SK-N-SH (cell line): ENCODE results near the gene TOMM70. TPM values are rescaled to one million over a fixed set of nuclear protein-coding genes. Genes with fewer than 3 reads are reported as not detected.
A peak's percentile ranks its signal among the peaks of the same experiment; 100 is the strongest.

Experiments used
- CTCF ChIA-PET: fragments of 300-600, 350-600 bp; formaldehyde crosslinking; extraction: SDS; loops from one replicate; lab custom pipeline; 2021; lab: Yijun Ruan, JAX
- POLR2A ChIA-PET: fragments of 350-600 bp; sonication (Branson Sonifier 250); formaldehyde crosslinking; extraction: SDS; loops from one replicate; lab custom pipeline; 2020; ENCODE audit warnings: antibody characterized with exemption, inconsistent platforms; lab: Yijun Ruan, JAX
- DNase-seq: peaks from one replicate; pipeline ENCODE4 v3.0.0; 2012
- H2AFZ ChIP-seq: fragments of 200-600 bp; sonication (generic); 2 replicates; pipeline ENCODE4 v1.8.1; 2016; ENCODE audit warnings: antibody characterized with exemption, mild to moderate bottlenecking, low read depth
- H3F3A ChIP-seq: fragments of 200-600 bp; sonication (generic); replicated peaks from 2 replicates; pipeline ENCODE3; 2016; ENCODE audit warnings: antibody characterized with exemption, mild to moderate bottlenecking; ENCODE audit not compliant: insufficient read depth
- H3K27ac ChIP-seq, 2 experiments: fragments of 200-500 bp in 1 of 2; fragments of 200-600 bp in 1 of 2; sonication (Bioruptor generic) in 1 of 2; sonication (generic), shearing (Covaris generic) in 1 of 2; 2 replicates each; pipeline versions ENCODE4 v1.5.1 to v1.6.1; 2014 to 2016; ENCODE audit warnings: low read depth in 2 of 2, inconsistent platforms in 1 of 2, low read length in 1 of 2, mild to moderate bottlenecking in 1 of 2, mixed read lengths in 1 of 2
- H3K27me3 ChIP-seq: fragments of 200-600 bp; sonication (generic), shearing (Covaris generic); 2 replicates; pipeline ENCODE4 v1.6.1; 2016; ENCODE audit warnings: mixed run types; ENCODE audit not compliant: insufficient read depth
- H3K36me3 ChIP-seq, 2 experiments: fragments of 200-500 bp in 1 of 2; fragments of 200-600 bp in 1 of 2; sonication (Bioruptor generic) in 1 of 2; sonication (generic) in 1 of 2; replicated peaks in 1 of 2; 2 replicates each; pipeline versions ENCODE3 to v1.5.1; 2014 to 2016; ENCODE audit warnings: low read length in 1 of 2, mild to moderate bottlenecking in 1 of 2; ENCODE audit not compliant: insufficient read depth in 2 of 2, control insufficient read depth in 1 of 2
- H3K4me1 ChIP-seq, 2 experiments: fragments of 200-500 bp in 1 of 2; fragments of 200-600 bp in 1 of 2; sonication (Bioruptor generic) in 1 of 2; sonication (generic), shearing (Covaris generic) in 1 of 2; 2 replicates each; pipeline versions ENCODE4 v1.5.1 to v1.6.1; 2014 to 2016; ENCODE audit warnings: low read depth in 1 of 2, low read length in 1 of 2, mixed run types in 1 of 2; ENCODE audit not compliant: insufficient read depth in 2 of 2, control insufficient read depth in 1 of 2
- H3K4me2 ChIP-seq: fragments of 200-600 bp; sonication (generic), shearing (Covaris generic); 2 replicates; pipeline ENCODE4 v1.6.1; 2017; ENCODE audit warnings: mixed run types
- H3K4me3 ChIP-seq, 2 experiments: fragments of 200-500 bp in 1 of 2; fragments of 200-600 bp in 1 of 2; sonication (Bioruptor generic) in 1 of 2; sonication (generic), shearing (Covaris generic) in 1 of 2; 2 replicates each; pipeline versions ENCODE4 v1.5.1 to v1.8.1; 2014 to 2016; ENCODE audit warnings: low read depth in 2 of 2, inconsistent platforms in 1 of 2, low read length in 1 of 2, mild to moderate bottlenecking in 1 of 2, mixed read lengths in 1 of 2, moderate library complexity in 1 of 2
- H3K79me2 ChIP-seq: fragments of 200-600 bp; sonication (generic); 2 replicates; pipeline ENCODE4 v1.8.1; 2017; ENCODE audit warnings: mild to moderate bottlenecking; ENCODE audit not compliant: insufficient read depth
- H3K9ac ChIP-seq: fragments of 200-600 bp; sonication (generic); 2 replicates; pipeline ENCODE4 v1.6.1; 2017; ENCODE audit warnings: mixed run types
- H3K9me2 ChIP-seq: fragments of 200-600 bp; sonication (generic); 2 replicates; pipeline ENCODE4 v1.6.1; 2017; ENCODE audit warnings: mixed run types
- H3K9me3 ChIP-seq: fragments of 200-600 bp; sonication (generic); 2 replicates; pipeline ENCODE4 v1.6.1; 2017; ENCODE audit warnings: mixed run types, mild to moderate bottlenecking, moderate library complexity
- H4K20me1 ChIP-seq: fragments of 200-600 bp; sonication (generic); 2 replicates; pipeline ENCODE4 v1.6.1; 2017; ENCODE audit warnings: mild to moderate bottlenecking, mixed run types; ENCODE audit not compliant: insufficient read depth
- CHD2 ChIP-seq: fragments of 150-350 bp; IDR thresholded peaks from 2 replicates; pipeline ENCODE4 v1.6.1; 2018; ENCODE audit warnings: low read length; ENCODE audit not compliant: partially characterized antibody
- FOXM1 ChIP-seq: IDR thresholded peaks from 2 replicates; pipeline ENCODE4 v1.4.0; 2012; ENCODE audit warnings: low read depth, mild to moderate bottlenecking
- MXI1 ChIP-seq: IDR thresholded peaks from 2 replicates; pipeline ENCODE4 v1.6.1; 2012; ENCODE audit warnings: mild to moderate bottlenecking, low read depth, low read length, improper control_type of control experiment
- POLR2AphosphoS5 ChIP-seq: IDR thresholded peaks from 2 replicates; pipeline ENCODE4 v1.6.1; 2012; ENCODE audit warnings: low read depth, low read length
- RXRA ChIP-seq: IDR thresholded peaks from 2 replicates; pipeline ENCODE4 v1.4.0; 2012; ENCODE audit warnings: low read depth, mild to moderate bottlenecking, borderline replicate concordance
- SIN3A ChIP-seq: IDR thresholded peaks from 2 replicates; pipeline ENCODE4 v1.6.1; 2012; ENCODE audit warnings: low read depth, mild to moderate bottlenecking, low read length, moderate library complexity, borderline replicate concordance
- SMC3 ChIP-seq: IDR thresholded peaks from 2 replicates; pipeline ENCODE4 v1.6.1; 2012; ENCODE audit warnings: low read depth, low read length, improper control_type of control experiment
- TCF12 ChIP-seq: IDR thresholded peaks from 2 replicates; pipeline ENCODE4 v1.4.0; 2012
- WGBS: methylation state at CpG from one replicate; pipeline ENCODE4 v1.1.6; 2017; ENCODE audit warnings: low lambda C conversion rate; 5-methylcytosine and 5-hydroxymethylcytosine counted together
- polyA plus RNA-seq, 3 experiments: library from polyadenylated mRNA; depleted of rRNA; stranded (reverse); fragments of >200 nt; gene quantifications; 2 replicates each; pipeline ENCODE4 v1.2.3, GENCODE V29; 2012
- TF ChIP-seq, protein P1 (sequence below): fragments of 150-350 bp; IDR thresholded peaks from 2 replicates; pipeline ENCODE4 v1.6.1; 2017; ENCODE audit warnings: antibody characterized with exemption, low read length, low read depth, borderline replicate concordance
- TF ChIP-seq, protein P2 (sequence below): IDR thresholded peaks from 2 replicates; pipeline ENCODE4; 2012
- TF ChIP-seq, protein P3 (sequence below): IDR thresholded peaks from 2 replicates; pipeline ENCODE4 v1.4.0; 2012; ENCODE audit warnings: low read depth
- TF ChIP-seq, protein P4 (sequence below): IDR thresholded peaks from 2 replicates; pipeline ENCODE4 v1.4.0; 2012; ENCODE audit warnings: low read depth, borderline replicate concordance
- TF ChIP-seq, protein P5 (sequence below): IDR thresholded peaks from 2 replicates; pipeline ENCODE4 v1.6.1; 2012; ENCODE audit warnings: mild to moderate bottlenecking, low read depth, low read length, moderate library complexity
- TF ChIP-seq, protein P6 (sequence below): fragments of 200-600 bp; sonication (generic); IDR thresholded peaks from 2 replicates; pipeline ENCODE4 v1.6.1; 2017; ENCODE audit warnings: antibody characterized with exemption, mild to moderate bottlenecking, moderate library complexity

Gene TOMM70
- polyA plus RNA-seq, 1 of the 3 experiments (the other 2 are of a cell fraction) = 17.4 TPM

DNA sequence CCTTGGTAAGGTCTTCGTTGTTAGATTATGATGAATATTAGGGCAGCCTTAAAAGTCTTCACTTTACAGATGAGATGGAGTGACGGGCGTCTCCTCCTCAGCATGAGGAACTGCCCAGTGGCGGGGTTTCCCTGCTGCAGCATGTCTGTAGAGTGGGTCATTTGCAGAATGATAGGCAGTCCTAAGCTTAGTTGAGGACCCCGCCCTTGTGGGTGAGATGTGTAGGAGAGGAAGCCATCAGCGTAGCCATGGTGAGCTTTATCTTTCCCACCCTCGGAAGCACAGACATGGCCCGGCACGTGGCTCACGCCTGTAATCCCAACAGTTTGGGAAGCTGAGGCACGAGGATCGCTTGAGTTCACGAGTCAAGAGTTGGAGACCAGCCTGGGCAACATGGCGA is 65.5 kb downstream of the TOMM70 start:
- Histone ChIP-seq H3K4me2 (peak overlapping the region; percentile 82), H3F3A (no peaks in the 10 kb centered on the region), H3K9me2 (no peaks in the 10 kb centered on the region), H3K9ac (peak overlapping the region; percentile 68), H4K20me1 (no peaks in the 10 kb centered on the region), H3K27ac (peak overlapping the region in 1 of 2 experiments; percentile 7; a peak in 1 of 4 replicates), H3K79me2 (peaks cover 20% of the 10 kb centered on the region; the same call in 1 of the 2 replicates), H2AFZ (peak overlapping the region; percentile 98), H3K27me3 (no peaks in the 10 kb centered on the region), H3K9me3 (no peaks in the 10 kb centered on the region), H3K4me1 (peaks cover 0 to 11% of the 10 kb centered on the region in 2 experiments; a peak in 1 of 4 replicates), H3K4me3 (peak overlapping the region; percentile 66 to 79), H3K36me3 (peaks cover 18 to 22% of the 10 kb centered on the region in 2 experiments)
- POLR2A ChIA-PET = interaction anchor here (2.0 kb wide), 1 partner anchor 11 kb away, joined by 5 read pairs; no protein-coding TSS in a partner anchor
- no peak for TF ChIP-seq POLR2AphosphoS5
- TF ChIP-seq, protein P1, sequence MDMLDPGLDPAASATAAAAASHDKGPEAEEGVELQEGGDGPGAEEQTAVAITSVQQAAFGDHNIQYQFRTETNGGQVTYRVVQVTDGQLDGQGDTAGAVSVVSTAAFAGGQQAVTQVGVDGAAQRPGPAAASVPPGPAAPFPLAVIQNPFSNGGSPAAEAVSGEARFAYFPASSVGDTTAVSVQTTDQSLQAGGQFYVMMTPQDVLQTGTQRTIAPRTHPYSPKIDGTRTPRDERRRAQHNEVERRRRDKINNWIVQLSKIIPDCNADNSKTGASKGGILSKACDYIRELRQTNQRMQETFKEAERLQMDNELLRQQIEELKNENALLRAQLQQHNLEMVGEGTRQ = no peak
- TF ChIP-seq, protein P2, sequence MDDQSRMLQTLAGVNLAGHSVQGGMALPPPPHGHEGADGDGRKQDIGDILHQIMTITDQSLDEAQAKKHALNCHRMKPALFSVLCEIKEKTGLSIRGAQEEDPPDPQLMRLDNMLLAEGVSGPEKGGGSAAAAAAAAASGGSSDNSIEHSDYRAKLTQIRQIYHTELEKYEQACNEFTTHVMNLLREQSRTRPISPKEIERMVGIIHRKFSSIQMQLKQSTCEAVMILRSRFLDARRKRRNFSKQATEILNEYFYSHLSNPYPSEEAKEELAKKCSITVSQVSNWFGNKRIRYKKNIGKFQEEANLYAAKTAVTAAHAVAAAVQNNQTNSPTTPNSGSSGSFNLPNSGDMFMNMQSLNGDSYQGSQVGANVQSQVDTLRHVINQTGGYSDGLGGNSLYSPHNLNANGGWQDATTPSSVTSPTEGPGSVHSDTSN = no peak
- TF ChIP-seq, protein P3, sequence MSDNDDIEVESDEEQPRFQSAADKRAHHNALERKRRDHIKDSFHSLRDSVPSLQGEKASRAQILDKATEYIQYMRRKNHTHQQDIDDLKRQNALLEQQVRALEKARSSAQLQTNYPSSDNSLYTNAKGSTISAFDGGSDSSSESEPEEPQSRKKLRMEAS = no peak
- peak; percentile 47 for DNase-seq
- 86% methylated on average over 14 of the region's 14 CpGs for WGBS
- CTCF ChIA-PET = interaction anchor here (0.6 to 3.5 kb wide), 7 partner anchors 11 to 502 kb away, joined by 3 to 18 read pairs (median 3); no protein-coding TSS in a partner anchor

DNA sequence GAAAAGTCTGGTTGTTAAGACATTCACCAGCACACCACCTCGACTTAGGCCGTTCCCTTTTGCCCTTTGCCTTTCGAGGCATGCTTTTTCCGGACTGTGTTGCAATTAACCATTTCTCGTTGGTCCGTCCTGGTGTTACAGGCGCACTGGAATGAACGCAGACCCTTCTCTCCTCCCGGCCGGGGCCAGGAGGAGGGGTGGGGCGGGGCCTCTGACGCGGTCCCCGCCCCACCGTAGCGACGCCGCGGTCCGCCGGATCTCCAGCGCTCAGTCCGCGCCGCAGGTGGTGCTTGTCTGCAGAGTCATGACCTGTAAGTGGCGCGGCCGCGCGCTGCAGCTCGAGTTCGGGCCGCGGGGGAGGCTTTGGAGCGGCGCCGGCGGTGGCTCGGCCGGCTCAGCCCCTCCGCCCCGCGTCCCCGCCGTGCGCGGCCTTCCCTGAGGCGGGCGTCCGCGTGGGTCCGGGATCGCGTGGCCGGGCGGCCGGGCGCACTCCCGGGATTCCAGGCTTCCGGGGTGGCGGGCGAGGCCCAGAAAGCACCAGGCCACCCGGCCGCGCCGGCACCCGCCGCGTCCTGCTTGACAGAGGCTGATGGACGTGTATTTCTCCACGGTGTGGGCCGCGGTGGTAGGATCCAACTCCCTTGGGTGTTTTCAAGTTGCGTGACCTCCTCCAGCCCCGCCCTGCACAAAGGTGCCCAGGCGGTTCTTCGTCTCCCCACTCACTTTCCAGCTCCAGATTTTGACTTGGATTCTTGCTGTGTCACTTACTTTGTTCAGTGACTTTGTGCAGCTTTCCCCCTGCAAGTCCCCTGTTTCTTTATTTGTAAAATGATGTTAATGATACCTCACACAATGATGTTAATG is 66.2 kb downstream of the TOMM70 start, which contains the start of gene NIT2:
Gene NIT2, plus strand, starts transcription at position 270 of the 864 bp plus-strand sequence. Its CDS starts 35 bp downstream, at position 305.
- Histone ChIP-seq H4K20me1 (no peaks in the 10 kb centered on the region), H3K79me2 (peaks cover 20% of the 10 kb centered on the region; the same call in 1 of the 2 replicates), H3K27ac (peak within 1 kb of the TSS; percentile 23 to 62; a peak in 2 of 4 replicates), H3K4me1 (peaks cover 0 to 11% of the 10 kb centered on the region in 2 experiments; a peak in 1 of 4 replicates), H3F3A (no peaks in the 10 kb centered on the region), H3K4me2 (peak within 1 kb of the TSS; percentile 82), H3K36me3 (peaks cover 15% of the 10 kb centered on the region in 2 experiments), H2AFZ (peak within 1 kb of the TSS; percentile 98), H3K4me3 (peak within 1 kb of the TSS; percentile 66 to 79), H3K9me2 (no peaks in the 10 kb centered on the region), H3K9me3 (no peaks in the 10 kb centered on the region), H3K9ac (peak within 1 kb of the TSS; percentile 68), H3K27me3 (no peaks in the 10 kb centered on the region)
- WGBS = 1% methylated on average over 35 of the region's 77 CpGs
- peak; percentile 96 for DNase-seq
- ChIA-PET CTCF (interaction anchor here (0.7 to 3.5 kb wide), 6 partner anchors 12 to 501 kb away, joined by 3 to 18 read pairs (median 4); no protein-coding TSS in a partner anchor), POLR2A (interaction anchor here (0.6 to 2.0 kb wide), 3 partner anchors 12 to 74 kb away, joined by 3 to 5 read pairs (median 3); partner anchors contain the start of genes LNP1, TBC1D23 and TOMM70)
- TF ChIP-seq, protein P4, sequence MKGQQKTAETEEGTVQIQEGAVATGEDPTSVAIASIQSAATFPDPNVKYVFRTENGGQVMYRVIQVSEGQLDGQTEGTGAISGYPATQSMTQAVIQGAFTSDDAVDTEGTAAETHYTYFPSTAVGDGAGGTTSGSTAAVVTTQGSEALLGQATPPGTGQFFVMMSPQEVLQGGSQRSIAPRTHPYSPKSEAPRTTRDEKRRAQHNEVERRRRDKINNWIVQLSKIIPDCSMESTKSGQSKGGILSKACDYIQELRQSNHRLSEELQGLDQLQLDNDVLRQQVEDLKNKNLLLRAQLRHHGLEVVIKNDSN = no peak
- TF ChIP-seq SMC3 (no peak), RXRA (no peak), TCF12 (no peak), CHD2 (peak; percentile 11), FOXM1 (no peak), MXI1 (peak; percentile 86), SIN3A (0 out of 2 replicates have a peak, but pooled peaks have one; percentile 26)
- TF ChIP-seq, protein P3 = peak; percentile 73
- TF ChIP-seq, protein P5, sequence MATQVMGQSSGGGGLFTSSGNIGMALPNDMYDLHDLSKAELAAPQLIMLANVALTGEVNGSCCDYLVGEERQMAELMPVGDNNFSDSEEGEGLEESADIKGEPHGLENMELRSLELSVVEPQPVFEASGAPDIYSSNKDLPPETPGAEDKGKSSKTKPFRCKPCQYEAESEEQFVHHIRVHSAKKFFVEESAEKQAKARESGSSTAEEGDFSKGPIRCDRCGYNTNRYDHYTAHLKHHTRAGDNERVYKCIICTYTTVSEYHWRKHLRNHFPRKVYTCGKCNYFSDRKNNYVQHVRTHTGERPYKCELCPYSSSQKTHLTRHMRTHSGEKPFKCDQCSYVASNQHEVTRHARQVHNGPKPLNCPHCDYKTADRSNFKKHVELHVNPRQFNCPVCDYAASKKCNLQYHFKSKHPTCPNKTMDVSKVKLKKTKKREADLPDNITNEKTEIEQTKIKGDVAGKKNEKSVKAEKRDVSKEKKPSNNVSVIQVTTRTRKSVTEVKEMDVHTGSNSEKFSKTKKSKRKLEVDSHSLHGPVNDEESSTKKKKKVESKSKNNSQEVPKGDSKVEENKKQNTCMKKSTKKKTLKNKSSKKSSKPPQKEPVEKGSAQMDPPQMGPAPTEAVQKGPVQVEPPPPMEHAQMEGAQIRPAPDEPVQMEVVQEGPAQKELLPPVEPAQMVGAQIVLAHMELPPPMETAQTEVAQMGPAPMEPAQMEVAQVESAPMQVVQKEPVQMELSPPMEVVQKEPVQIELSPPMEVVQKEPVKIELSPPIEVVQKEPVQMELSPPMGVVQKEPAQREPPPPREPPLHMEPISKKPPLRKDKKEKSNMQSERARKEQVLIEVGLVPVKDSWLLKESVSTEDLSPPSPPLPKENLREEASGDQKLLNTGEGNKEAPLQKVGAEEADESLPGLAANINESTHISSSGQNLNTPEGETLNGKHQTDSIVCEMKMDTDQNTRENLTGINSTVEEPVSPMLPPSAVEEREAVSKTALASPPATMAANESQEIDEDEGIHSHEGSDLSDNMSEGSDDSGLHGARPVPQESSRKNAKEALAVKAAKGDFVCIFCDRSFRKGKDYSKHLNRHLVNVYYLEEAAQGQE = 0 out of 2 replicates have a peak, but pooled peaks have one; percentile 8
- TF ChIP-seq, protein P6, sequence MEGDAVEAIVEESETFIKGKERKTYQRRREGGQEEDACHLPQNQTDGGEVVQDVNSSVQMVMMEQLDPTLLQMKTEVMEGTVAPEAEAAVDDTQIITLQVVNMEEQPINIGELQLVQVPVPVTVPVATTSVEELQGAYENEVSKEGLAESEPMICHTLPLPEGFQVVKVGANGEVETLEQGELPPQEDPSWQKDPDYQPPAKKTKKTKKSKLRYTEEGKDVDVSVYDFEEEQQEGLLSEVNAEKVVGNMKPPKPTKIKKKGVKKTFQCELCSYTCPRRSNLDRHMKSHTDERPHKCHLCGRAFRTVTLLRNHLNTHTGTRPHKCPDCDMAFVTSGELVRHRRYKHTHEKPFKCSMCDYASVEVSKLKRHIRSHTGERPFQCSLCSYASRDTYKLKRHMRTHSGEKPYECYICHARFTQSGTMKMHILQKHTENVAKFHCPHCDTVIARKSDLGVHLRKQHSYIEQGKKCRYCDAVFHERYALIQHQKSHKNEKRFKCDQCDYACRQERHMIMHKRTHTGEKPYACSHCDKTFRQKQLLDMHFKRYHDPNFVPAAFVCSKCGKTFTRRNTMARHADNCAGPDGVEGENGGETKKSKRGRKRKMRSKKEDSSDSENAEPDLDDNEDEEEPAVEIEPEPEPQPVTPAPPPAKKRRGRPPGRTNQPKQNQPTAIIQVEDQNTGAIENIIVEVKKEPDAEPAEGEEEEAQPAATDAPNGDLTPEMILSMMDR = no peak
